ENCODE measurements around the gene FUT8.
"Not testable (repeated sequence)": the region's sequence is repeated elsewhere in the genome, so short reads cannot be mapped to it uniquely, and the experiment has no call there.

The FUT8 gene

DNA sequence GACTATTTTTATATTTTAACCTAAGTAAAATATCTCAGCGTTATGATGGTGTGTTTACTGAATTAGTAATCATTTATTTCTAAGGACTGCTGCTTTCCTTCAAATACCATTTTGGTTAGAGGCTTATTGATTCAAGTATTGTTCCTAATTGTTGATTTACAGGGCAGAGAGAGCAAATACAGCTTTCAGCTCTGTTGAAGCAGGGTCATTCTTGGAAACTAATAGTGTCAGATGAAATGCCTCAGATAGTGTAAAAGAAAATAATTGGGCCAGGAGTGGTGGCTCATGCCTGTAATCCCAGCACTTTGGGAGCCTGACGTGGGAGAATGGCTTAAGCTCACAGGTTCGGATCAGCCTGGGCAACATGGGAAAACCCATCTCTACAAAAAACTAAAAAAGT is 249.3 kb downstream of the FUT8 start:
- DNase-seq (ENCODE audit: low read depth): no peak
- TF ChIP-seq, protein P1, sequence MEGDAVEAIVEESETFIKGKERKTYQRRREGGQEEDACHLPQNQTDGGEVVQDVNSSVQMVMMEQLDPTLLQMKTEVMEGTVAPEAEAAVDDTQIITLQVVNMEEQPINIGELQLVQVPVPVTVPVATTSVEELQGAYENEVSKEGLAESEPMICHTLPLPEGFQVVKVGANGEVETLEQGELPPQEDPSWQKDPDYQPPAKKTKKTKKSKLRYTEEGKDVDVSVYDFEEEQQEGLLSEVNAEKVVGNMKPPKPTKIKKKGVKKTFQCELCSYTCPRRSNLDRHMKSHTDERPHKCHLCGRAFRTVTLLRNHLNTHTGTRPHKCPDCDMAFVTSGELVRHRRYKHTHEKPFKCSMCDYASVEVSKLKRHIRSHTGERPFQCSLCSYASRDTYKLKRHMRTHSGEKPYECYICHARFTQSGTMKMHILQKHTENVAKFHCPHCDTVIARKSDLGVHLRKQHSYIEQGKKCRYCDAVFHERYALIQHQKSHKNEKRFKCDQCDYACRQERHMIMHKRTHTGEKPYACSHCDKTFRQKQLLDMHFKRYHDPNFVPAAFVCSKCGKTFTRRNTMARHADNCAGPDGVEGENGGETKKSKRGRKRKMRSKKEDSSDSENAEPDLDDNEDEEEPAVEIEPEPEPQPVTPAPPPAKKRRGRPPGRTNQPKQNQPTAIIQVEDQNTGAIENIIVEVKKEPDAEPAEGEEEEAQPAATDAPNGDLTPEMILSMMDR (IDR thresholded peaks at IDR 0.05; ENCODE audit: low read depth, low read length, missing control alignments): no peak
- H3K4me3 ChIP-seq (ENCODE audit: low read depth, low read length): no peak overlapping the region

GRCh38 chr14:65664436-65664835 is 251.9 kb downstream of the FUT8 start:
- DNase-seq (ENCODE audit: low read depth): no peak
- TF ChIP-seq, protein P1 (IDR thresholded peaks at IDR 0.05; ENCODE audit: low read depth, low read length, missing control alignments): no peak
- H3K4me3 ChIP-seq (ENCODE audit: low read depth, low read length): no peak overlapping the region

GRCh38 chr14:65676361-65677014 is 264.0 kb downstream of the FUT8 start:
- no peak for DNase-seq (ENCODE audit: low read depth)
- TF ChIP-seq, protein P1 (IDR thresholded peaks at IDR 0.05; ENCODE audit: low read depth, low read length, missing control alignments): no peak

DNA sequence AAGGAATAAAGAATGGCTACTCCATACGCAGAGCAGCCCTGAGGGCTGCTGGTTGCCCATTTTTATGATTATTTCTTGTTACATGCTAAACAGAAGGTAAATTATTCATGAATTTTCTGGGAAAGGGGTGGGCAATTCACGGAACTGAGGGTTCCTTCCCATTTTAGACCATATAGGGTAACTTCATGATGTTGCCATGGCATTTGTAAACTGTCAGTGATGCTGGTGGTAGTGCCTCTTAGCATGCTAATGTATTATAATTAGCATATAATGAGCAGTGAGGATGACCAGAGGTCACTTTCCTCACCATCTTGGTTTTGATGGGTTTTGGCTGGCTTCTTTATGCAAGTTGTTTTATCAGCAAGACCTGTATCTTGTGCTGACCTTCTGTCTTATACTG is 273.0 kb downstream of the FUT8 start:
- DNase-seq (ENCODE audit: low read depth): no peak
- TF ChIP-seq, protein P1 (IDR thresholded peaks at IDR 0.05; ENCODE audit: low read depth, low read length, missing control alignments): no peak
- no peak overlapping the region for H3K4me3 ChIP-seq (ENCODE audit: low read depth, low read length)

More at GRCh38 chr14:65676361-65677014, 264.0 kb downstream of the FUT8 start:
- no peak overlapping the region for H3K4me3 ChIP-seq (ENCODE audit: low read depth, low read length)

DNA sequence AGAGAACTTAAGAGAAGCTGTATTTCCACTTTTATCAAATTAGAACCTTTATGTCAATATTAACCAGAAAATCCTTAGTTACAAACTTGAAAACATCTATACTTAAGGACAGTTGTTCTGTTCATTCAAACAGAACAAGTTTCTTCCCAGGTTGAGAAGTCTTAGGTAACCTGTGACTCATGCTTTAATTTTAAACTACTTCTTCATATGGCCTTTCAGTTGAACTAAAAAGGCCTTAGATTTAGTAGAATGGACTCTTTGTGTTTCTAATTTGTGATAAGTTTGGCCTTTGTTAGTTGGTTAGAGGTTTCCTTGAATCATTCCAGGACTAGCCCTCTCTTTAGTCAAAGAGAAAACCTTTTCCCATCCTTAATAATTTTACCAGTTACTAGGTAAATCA is 274.2 kb downstream of the FUT8 start:
- TF ChIP-seq, protein P1 (IDR thresholded peaks at IDR 0.05; ENCODE audit: low read depth, low read length, missing control alignments): no peak
- H3K4me3 ChIP-seq (ENCODE audit: low read depth, low read length): no peak overlapping the region
- no peak for DNase-seq (ENCODE audit: low read depth)

GRCh38 chr14:65689070-65689469 is 276.5 kb downstream of the FUT8 start:
- DNase-seq (ENCODE audit: low read depth): no peak
- no peak overlapping the region for H3K4me3 ChIP-seq (ENCODE audit: low read depth, low read length)
- TF ChIP-seq, protein P1 (IDR thresholded peaks at IDR 0.05; ENCODE audit: low read depth, low read length, missing control alignments): no peak

GRCh38 chr14:65692566-65692965 is 280.0 kb downstream of the FUT8 start:
- not testable (repeated sequence) for DNase-seq (ENCODE audit: low read depth); H3K4me3 ChIP-seq (ENCODE audit: low read depth, low read length)

All from GM12864 (cell line).